ENCODE data around the gene EDA.

DNA sequence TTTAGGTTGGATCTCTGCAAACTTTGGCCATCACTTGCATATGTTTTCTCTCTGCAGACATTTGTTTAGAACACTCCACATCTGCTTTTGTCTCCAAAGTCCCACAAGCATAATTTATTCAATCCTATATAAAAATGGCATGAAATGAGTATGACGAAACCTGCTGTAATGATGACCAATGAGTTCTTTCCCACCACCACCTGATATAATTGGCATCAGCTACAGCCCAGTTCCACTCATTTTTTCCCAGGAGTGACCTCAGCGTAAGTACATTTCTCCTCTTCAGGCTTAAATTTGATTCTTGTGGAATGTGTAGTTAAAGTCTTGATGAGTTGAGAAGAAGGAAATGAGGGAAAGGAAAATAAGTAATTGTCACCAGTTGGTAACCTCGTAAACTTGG lies 228.7 kb downstream of the EDA start:
- TF ChIP-seq, protein P1, sequence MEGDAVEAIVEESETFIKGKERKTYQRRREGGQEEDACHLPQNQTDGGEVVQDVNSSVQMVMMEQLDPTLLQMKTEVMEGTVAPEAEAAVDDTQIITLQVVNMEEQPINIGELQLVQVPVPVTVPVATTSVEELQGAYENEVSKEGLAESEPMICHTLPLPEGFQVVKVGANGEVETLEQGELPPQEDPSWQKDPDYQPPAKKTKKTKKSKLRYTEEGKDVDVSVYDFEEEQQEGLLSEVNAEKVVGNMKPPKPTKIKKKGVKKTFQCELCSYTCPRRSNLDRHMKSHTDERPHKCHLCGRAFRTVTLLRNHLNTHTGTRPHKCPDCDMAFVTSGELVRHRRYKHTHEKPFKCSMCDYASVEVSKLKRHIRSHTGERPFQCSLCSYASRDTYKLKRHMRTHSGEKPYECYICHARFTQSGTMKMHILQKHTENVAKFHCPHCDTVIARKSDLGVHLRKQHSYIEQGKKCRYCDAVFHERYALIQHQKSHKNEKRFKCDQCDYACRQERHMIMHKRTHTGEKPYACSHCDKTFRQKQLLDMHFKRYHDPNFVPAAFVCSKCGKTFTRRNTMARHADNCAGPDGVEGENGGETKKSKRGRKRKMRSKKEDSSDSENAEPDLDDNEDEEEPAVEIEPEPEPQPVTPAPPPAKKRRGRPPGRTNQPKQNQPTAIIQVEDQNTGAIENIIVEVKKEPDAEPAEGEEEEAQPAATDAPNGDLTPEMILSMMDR (IDR thresholded peaks at IDR 0.05): no peak
- no peak for TF ChIP-seq EZH2 (IDR thresholded peaks at IDR 0.05; ENCODE audit: borderline replicate concordance, insufficient read depth, low read depth, low read length, poor library complexity, severe bottlenecking)
